HepG2 (cell line): ENCODE data around the gene LGR6. TPM values are rescaled to one million over a fixed set of nuclear protein-coding genes. Genes with fewer than 3 reads are reported as not detected.

Source experiments
- ATAC-seq: fragments of 200-7000 bp; cut with Tn5 transposase; 3 replicates; pipeline ENCODE4 v1.9.1; 2020; ENCODE audit warnings: mild to moderate bottlenecking, moderate library complexity
- BruUV-seq: library from RNA; stranded (reverse); fragments of 400-500 nt; replicated peaks from 2 replicates; lab custom pipeline; 2021; lab: Mats Ljungman, UMichigan
- CTCF ChIA-PET: fragments of 300-600 bp; formaldehyde crosslinking; extraction: SDS; loops from one replicate; lab custom pipeline; 2021; ENCODE audit warnings: low total read pairs, inconsistent platforms, low intra/inter-chr PET ratio; lab: Yijun Ruan, JAX
- POLR2A ChIA-PET: fragments of 350-600 bp; sonication (Branson Sonifier 250); formaldehyde crosslinking; loops from one replicate; lab custom pipeline; 2020; ENCODE audit warnings: antibody characterized with exemption, inconsistent platforms; lab: Yijun Ruan, JAX
- DNase-seq: peaks from one replicate; pipeline ENCODE4 v3.0.0-alpha.2; 2015; ENCODE audit warnings: low spot score
- FAIRE-seq: peaks from 3 replicates; lab custom pipeline; 2011; peaks lifted over from hg19 to GRCh38; lab: Jason Lieb, UNC
- H2AFZ ChIP-seq: one replicate; pipeline ENCODE4 v1.6.1; 2011; ENCODE audit warnings: low read length, inconsistent platforms
- H3K27ac ChIP-seq: fragments of 300-600 bp; 3 replicates; pipeline ENCODE4 v1.8.0; 2011; ENCODE audit warnings: mixed run types, mild to moderate bottlenecking, mixed read lengths, low read length, inconsistent platforms; ENCODE audit not compliant: insufficient read depth; ENCODE audit errors: extremely low read length
- H3K27me3 ChIP-seq, 2 experiments: fragments of 200-600 bp in 1 of 2; 2 replicates in 1 of 2; 3 replicates in 1 of 2; pipeline versions ENCODE4 v1.6.0 to v1.8.0; 2011; ENCODE audit warnings: low read length in 2 of 2, mild to moderate bottlenecking in 2 of 2, moderate library complexity in 2 of 2, inconsistent platforms in 1 of 2; ENCODE audit not compliant: insufficient read depth in 2 of 2, control insufficient read depth in 1 of 2
- H3K36me3 ChIP-seq, 2 experiments: fragments of 200-600 bp in 1 of 2; replicated peaks in 1 of 2; 2 replicates in 1 of 2; 3 replicates in 1 of 2; pipeline versions ENCODE4 v1.5.1 to v1.8.0; 2011; ENCODE audit warnings: low read length in 2 of 2, inconsistent platforms in 1 of 2; ENCODE audit not compliant: insufficient read depth in 2 of 2, control insufficient read depth in 1 of 2
- H3K4me1 ChIP-seq: 2 replicates; pipeline ENCODE4 v1.5.1; 2012; ENCODE audit warnings: low read length, inconsistent platforms; ENCODE audit not compliant: insufficient read depth
- H3K4me2 ChIP-seq: 2 replicates; pipeline ENCODE4 v1.6.0; 2011; ENCODE audit warnings: low read depth, low read length, inconsistent platforms
- H3K4me3 ChIP-seq, 3 experiments: fragments of 200-600 bp in 1 of 3; sonication (generic), shearing (Covaris generic) in 1 of 3; replicated peaks in 1 of 3; 2 replicates each; pipeline ENCODE4 v1.5.1; 2011 to 2016; ENCODE audit warnings: low read length in 3 of 3, inconsistent platforms in 2 of 3, low read depth in 2 of 3, mild to moderate bottlenecking in 2 of 3, control low read depth in 1 of 3, mixed read lengths in 1 of 3; ENCODE audit not compliant: insufficient read depth in 1 of 3
- H3K79me2 ChIP-seq: one replicate; pipeline ENCODE4 v1.6.1; 2011; ENCODE audit warnings: low read length, inconsistent platforms; ENCODE audit not compliant: insufficient read depth
- H3K9ac ChIP-seq: 2 replicates; pipeline ENCODE4 v1.6.0; 2011; ENCODE audit warnings: mild to moderate bottlenecking, low read depth, low read length, inconsistent platforms; ENCODE audit not compliant: insufficient read depth
- H3K9me3 ChIP-seq: 2 replicates; pipeline ENCODE4 v1.5.1; 2012; ENCODE audit warnings: mild to moderate bottlenecking, low read length
- H4K20me1 ChIP-seq: 2 replicates; pipeline ENCODE4 v1.6.0; 2011; ENCODE audit warnings: inconsistent platforms, mild to moderate bottlenecking, low read length, moderate library complexity; ENCODE audit not compliant: insufficient read depth
- ATF7-NPFF ChIP-seq: sonication (generic); formaldehyde crosslinking; IDR thresholded peaks from 2 replicates; pipeline ENCODE4 v1.8.1; 2023; ENCODE audit warnings: mild to moderate bottlenecking, low read depth, missing genetic modification reagents, moderate library complexity
- ZBTB39 ChIP-seq: sonication (generic); formaldehyde crosslinking; IDR thresholded peaks from 2 replicates; pipeline ENCODE4 v1.5.0; 2020; ENCODE audit warnings: missing genetic modification reagents
- ZNF431 ChIP-seq: sonication (generic); formaldehyde crosslinking; IDR thresholded peaks from 2 replicates; pipeline ENCODE4 v1.9.0; 2022; ENCODE audit warnings: missing genetic modification reagents, low read depth, mild to moderate bottlenecking, borderline replicate concordance
- whole genome bisulfite sequencing: methylation state at CpG from one replicate; pipeline ENCODE4 v1.1.6; 2017; ENCODE audit warnings: low lambda C conversion rate; 5-methylcytosine and 5-hydroxymethylcytosine counted together
- in situ Hi-C: cut with HindIII; loops from 2 replicates; pipeline ENCODE4 v1.10.0; 2017; ENCODE audit warnings: low pct_unique_long_range_greater_than_20kb; ENCODE audit not compliant: extremely low pct_ligation_motif_present
- intact Hi-C: fragments of 100-400 bp; cut with micrococcal nuclease; formaldehyde crosslinking; loops from one replicate; pipeline ENCODE4 v1.10.0; 2022; ENCODE audit not compliant: unreplicated experiment
- polyA plus RNA-seq, 8 experiments: library from polyadenylated mRNA; depleted of rRNA in 3 of 8; stranded (reverse) in 7 of 8; unstranded in 1 of 8; fragments of >200 nt; fragmentation: Illumina TruSeq in 4 of 8; extraction: Trizol in 4 of 8; gene quantifications; 2 replicates each; pipeline versions ENCODE4 v1.2.1 to v1.2.3, GENCODE V29; 2011 to 2016; ENCODE audit warnings: low read depth in 4 of 8, missing spikeins in 1 of 8, mixed read lengths in 1 of 8; ENCODE audit not compliant: insufficient read depth in 1 of 8
- total RNA-seq, 5 experiments: library from RNA; depleted of rRNA; stranded (reverse); fragments of >200 nt; fragmentation: Illumina TruSeq; extraction: Trizol; gene quantifications; 2 replicates each; pipeline ENCODE4 v1.2.3, GENCODE V29; 2016; ENCODE audit warnings: low read depth in 1 of 5

LGR6 gene
- total and polyA plus RNA-seq, 2 of the 13 experiments (the other 11 are each of a cell fraction or from before 2014, with no cell fraction given): 0.07 TPM; not detected in 1

GRCh38 chr1:202247104-202247503 lies 53.5 kb downstream of the LGR6 start:
- no peak for TF ChIP-seq ATF7-NPFF (CRISPR knock-in tag)
- DNase-seq (no peak), FAIRE-seq (no peak), ATAC-seq (no peak)
- H3K27me3 ChIP-seq: peaks cover 2 to 26% of the 10 kb centered on the region in 2 experiments; a peak in 4 of 5 replicates
- intact Hi-C loops (no loop called here), in situ Hi-C loops (no loop called here)
- no peak overlapping the region for H3K4me2 ChIP-seq
- H3K4me1 ChIP-seq: no peaks in the 10 kb centered on the region
- ChIA-PET POLR2A (no interaction called here), CTCF (no interaction called here)
- H3K27ac ChIP-seq: no peak overlapping the region
- no peak overlapping the region for H2AFZ ChIP-seq
- H4K20me1 ChIP-seq: no peaks in the 10 kb centered on the region
- no TSS peak for BruUV-seq
- 14% methylated on average over 4 of the region's 6 CpGs for WGBS
- no peak overlapping the region for H3K9ac ChIP-seq
- H3K36me3 ChIP-seq: no peaks in the 10 kb centered on the region
- H3K79me2 ChIP-seq: no peaks in the 10 kb centered on the region
- no peak overlapping the region for H3K4me3 ChIP-seq
- no peaks in the 10 kb centered on the region for H3K9me3 ChIP-seq

GRCh38 chr1:202247837-202248795 lies 54.5 kb downstream of the LGR6 start:
- CTCF ChIA-PET: no interaction called here
- FAIRE-seq (no peak), DNase-seq (no peak), ATAC-seq (no peak)
- H3K4me1 ChIP-seq: no peaks in the 10 kb centered on the region
- H3K36me3 ChIP-seq: no peaks in the 10 kb centered on the region
- POLR2A ChIA-PET: no interaction called here
- no peak overlapping the region for H3K4me2 ChIP-seq
- peaks cover 2 to 26% of the 10 kb centered on the region in 2 experiments; a peak in 4 of 5 replicates for H3K27me3 ChIP-seq
- H3K9ac ChIP-seq: no peak overlapping the region
- intact Hi-C loops: no loop called here
- BruUV-seq: no TSS peak
- H3K9me3 ChIP-seq: no peaks in the 10 kb centered on the region
- H3K4me3 ChIP-seq: no peak overlapping the region
- no peak overlapping the region for H3K27ac ChIP-seq
- no peaks in the 10 kb centered on the region for H4K20me1 ChIP-seq
- TF ChIP-seq ZNF431 (CRISPR knock-in tag) (no peak), ZBTB39 (CRISPR knock-in tag) (no peak)
- H2AFZ ChIP-seq: no peak overlapping the region
- no peaks in the 10 kb centered on the region for H3K79me2 ChIP-seq
- 6% methylated on average over 14 of the region's 20 CpGs for WGBS
- in situ Hi-C loops: no loop called here
